Measurements from ENCODE around the gene TNNI3.
"Not testable (repeated sequence)": the region's sequence is repeated elsewhere in the genome, so short reads cannot be mapped to it uniquely, and the experiment has no call there.

The TNNI3 gene

DNA sequence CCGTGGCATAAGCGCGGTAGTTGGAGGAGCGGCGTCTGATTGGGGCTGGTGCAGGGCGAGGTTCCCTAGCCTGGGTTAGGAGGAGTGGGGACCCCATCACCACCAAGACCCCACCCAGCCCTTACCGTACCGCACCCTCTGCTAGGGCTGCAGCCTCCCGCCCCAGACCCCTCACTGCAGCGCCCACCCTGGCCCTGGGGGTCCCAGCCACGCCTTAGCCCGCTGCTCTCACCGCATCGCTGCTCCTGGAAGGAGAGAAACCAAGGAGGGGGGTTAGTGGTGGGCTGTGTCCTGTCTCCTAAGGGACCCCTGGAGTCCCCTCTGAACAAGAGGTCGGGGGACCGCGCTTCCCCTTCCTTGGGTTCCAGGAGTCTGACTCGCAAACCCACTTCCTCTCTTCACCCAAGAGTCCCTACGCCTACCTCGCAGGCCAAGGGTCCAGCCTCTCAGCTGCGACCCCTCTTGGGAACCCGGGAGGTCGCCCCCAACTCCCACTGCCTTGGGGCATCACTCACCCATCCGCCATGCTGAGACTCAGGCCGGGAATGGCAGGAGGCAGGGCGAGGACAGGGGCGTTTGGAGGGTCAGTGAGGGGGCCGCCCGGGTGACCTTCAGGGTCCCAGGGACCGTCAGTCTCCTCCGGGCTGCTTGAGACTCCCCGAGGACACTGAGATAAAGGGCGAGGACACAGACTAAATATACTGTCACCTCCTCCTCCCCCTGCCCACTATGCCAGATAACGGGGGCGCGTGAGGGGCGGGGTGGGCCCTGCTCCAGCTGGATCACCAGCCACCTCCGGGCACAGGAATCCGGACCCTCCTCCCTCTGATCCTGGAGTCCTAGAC is at the start of gene TNNI3:
TSS of gene TNNI3 (minus strand) at position 669 of the 845 bp plus-strand sequence. CDS start at position 526, 143 bp downstream.
- DNase-seq: no peak

DNA sequence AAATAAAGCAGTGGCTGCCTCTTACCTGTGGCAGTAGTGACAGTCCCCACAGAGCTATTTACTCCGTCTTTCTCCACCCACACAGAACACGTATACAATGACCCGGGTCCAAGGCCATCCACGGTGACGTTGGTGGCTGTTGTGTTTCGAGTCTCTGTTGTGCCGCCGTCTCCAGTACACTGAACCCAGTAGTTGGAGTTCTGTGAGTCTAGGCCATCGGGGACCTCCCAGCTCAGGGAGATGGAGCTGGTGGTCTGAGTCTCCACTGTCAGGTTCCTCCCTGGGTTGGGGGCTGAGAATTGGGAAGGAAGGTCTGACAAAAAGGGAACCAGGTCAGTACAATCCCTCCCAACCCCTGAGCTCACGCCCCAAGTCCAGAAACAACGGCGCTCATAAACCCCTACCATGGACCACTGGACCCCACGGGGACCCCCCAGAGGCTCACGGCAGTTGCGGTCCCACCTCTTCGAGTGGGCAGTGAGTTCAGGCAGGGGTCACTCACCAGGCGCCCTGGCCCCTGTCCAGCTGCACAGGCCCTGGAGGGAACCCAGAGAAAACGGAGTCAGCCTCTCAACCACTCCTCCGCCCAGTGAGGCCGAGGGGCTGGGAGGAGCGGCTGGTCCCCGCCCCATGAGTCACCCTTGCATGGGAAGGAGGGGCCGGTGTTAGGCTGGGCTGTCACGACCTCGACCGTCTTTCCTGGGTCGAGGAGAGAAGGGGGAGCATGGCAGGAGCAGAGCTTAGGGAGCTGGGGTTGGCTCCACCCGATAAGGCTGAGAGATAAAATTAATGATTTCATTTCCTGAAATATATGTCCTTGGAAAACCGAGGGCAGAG is 49.4 kb upstream of the TNNI3 start:
- DNase-seq: peak in 27 of 56 donors; percentile 1 to 71 (median 30)

DNA sequence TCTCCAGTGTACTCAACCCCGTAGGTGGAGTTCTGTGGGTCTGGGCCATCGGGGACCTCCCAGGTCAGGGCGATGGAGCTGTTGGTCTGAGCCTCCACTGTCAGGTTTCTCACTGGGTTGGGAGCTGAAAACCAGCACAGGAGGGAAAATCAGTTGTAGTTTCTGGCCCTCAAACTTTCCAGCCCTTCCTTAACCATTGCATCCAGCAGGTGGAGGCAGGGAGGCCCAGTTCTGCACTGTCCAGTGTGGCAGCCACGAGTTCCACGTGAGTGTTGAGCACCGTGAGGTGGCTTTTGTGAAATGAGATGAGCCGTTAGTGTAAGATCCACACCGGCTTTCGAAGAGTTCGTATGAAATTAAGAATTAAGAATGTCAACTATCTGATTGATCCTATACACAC is 44.7 kb upstream of the TNNI3 start:
- DNase-seq: not testable (repeated sequence)

DNA sequence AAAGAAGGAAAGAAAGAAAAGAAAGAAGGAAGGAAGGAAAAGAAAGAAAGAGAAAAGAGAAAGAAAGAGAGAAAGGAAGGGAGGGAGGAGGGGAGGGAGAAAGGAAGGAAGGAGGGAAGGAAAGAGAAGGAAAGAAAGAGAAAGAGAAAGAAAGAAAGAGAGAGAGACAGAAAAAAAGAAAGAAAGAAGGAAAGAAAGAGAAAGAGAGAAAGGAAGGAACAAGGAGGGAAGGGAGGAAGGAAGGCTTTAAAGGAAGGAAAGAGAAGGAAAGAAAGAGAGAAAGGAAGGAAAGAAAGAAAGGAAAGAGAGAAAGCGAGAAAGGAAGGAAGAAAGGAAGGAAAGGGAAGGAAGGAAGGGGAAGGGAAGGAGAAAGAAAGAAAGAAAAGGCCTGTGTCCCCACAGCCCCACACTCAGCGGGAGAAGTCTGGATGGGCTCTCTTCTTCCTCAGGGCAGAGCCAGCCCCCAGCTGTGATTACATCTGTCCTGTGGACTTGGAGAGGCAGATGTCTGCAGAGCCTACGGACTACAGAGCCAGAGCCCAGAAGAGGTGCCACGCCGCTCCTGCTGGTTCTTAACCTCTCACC is 42.2 kb upstream of the TNNI3 start:
- no peak for DNase-seq

DNA sequence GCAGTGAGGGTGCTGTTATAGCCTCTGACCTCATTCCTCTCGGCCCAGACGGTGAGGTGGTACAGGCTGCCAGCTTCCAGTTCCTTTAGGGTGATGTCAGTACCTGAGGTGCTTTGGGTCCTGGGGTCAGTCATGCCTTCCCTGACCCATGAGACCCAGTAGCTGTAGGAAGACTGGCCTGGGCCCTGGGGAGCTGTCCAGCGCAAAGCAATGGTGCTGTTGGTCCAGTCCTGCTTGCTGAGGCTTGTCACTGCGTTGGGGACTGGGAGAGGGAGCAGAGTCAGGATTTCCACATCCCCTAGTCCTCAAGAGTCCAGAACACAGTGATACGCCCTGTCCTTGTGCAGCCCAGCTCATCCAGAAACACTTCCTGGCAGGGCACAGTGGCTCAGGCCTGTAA is 41.1 kb upstream of the TNNI3 start:
- DNase-seq: no peak

DNA sequence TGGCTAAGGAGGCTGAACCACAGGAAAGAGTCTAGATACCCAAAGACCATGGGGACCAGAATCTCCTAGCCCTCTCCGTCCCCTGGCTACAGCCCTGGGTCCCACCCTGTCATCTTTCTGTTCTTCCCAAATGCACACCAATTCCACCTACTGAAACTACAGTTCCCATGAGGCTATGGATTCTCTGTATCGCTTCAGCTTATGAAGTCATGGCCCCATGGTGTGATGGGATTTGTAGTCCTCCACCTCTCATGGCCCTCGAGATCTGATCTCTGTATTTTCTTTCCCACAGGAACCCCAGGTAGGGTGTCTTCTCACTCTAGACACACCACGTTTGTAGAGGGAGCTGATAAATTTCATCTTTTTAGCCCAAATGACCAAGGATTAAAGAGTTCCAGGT is 40.0 kb upstream of the TNNI3 start:
- peak in 1 of 56 donors; percentile 9 for DNase-seq

DNA sequence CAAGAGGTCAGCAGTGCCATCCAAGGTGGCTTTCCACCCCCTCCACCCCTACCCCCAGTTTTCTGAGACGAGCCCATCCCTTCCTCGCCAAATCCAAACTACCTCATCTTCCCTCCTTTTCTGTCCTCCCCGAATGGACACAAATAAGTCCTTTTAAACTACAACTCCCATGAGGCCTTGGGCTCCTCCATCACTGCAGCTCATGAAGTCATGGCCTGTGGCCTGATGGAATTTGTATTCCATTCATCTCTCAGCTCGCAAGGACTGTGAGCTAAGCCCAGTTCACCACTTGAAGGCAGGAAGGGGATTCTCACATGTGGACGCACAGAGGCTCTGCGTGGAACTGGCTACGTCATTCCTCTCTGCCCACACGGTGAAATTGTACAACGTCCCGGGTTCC is 39.3 kb upstream of the TNNI3 start:
- DNase-seq: no peak

DNA sequence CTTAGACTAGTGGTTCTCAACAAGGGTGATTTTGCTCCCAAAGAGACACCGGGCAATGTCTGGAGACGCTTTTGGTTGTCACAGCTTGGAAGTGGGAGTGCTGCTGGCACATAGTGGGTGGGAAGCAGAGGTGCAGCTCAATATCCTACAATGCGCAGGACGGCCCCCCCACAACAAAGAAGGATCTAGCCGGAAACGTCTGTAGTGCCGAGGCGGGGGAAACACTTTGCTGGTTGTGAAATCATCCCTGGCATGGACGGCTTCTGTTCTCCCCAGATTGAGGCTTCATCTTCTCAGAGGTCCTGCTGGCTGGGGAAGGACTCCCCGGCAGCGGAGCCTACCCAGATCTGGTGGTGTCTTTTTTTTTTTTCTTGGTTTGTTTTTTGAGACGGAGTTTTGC is 35.9 kb upstream of the TNNI3 start:
- peak in 28 of 56 donors; percentile 3 to 71 (median 38) for DNase-seq

DNA sequence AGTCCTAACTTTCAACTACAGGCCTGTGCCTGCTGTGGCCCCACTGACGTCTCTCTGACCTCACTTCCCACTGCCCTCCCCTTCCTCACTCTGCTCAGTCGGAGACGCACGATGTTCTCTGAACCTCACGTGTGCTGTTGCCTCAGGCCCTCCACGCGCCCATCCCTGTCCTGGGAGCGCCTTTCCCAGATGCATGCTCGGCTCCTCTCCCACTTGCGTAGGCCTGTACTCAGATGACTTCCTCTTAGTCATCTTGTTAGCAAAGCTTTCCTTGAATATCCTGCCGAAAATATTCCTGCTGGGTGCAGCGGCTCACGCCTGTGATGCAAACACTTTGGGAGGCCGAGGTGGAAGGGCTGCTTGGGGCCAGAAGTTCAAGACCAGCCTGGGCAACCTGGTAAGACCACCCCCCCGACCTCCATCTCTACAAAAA is 31.9 kb upstream of the TNNI3 start:
- DNase-seq: peak in 30 of 56 donors; percentile 11 to 61 (median 25)

DNA sequence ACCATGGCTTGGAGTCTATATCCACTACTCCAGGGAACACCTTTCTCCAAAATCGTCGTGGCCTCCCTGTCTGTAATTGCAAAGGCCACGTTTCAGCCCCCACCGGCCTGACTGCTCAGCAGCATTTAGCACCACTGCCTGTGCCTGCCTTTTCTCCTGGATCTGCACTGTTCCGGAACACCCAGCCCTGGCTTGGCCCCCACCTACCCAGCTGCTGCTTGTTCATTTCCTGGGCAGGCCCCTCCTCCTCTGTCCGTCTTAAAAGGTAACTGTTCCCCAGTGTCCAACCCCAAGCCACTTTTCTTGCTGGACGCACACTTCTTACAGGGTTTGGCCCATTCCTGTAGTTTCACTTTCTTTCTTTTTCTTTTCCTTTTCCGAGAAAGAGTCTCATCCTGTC is 31.1 kb upstream of the TNNI3 start:
- DNase-seq: no peak

DNA sequence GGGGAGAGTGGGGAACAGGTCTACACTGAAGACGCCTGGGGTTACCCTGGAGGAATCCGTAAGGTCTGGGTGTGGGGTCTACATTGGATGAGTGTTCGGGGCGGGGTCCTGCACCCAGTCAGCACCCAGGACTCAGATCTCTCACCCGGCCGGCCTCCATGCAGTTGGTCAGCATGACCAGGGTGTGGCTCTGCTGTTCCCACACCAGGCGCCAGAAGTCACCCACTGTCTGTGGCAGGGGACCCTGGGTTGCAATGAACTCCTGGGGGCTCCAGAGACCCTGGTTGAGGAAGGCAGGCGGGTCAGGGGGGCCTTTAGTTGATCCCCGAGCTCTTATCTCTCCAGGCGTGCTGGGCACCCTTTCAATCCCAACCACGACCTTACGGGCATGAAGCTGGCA is 28.5 kb upstream of the TNNI3 start:
- no peak for DNase-seq

DNA sequence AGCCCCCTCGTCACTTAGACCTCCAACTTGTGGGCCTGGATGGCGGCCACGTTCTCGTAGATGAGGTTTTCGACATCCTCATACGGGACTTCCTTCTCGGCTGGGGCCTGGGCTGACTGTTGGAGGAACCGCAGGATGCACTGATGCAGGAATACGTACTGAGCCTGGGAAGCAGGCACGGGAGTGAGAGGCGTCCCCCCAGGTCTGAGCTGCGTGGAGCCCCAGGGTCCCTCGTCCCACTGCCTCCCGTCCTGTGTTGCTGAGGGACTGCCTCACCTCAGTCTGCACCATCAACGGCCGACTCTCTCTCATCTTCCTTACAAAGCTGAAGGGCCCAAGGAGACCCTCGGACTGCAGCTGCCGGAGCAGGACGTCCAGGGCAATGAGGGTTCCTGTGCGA is 24.2 kb upstream of the TNNI3 start:
- no peak for DNase-seq

DNA sequence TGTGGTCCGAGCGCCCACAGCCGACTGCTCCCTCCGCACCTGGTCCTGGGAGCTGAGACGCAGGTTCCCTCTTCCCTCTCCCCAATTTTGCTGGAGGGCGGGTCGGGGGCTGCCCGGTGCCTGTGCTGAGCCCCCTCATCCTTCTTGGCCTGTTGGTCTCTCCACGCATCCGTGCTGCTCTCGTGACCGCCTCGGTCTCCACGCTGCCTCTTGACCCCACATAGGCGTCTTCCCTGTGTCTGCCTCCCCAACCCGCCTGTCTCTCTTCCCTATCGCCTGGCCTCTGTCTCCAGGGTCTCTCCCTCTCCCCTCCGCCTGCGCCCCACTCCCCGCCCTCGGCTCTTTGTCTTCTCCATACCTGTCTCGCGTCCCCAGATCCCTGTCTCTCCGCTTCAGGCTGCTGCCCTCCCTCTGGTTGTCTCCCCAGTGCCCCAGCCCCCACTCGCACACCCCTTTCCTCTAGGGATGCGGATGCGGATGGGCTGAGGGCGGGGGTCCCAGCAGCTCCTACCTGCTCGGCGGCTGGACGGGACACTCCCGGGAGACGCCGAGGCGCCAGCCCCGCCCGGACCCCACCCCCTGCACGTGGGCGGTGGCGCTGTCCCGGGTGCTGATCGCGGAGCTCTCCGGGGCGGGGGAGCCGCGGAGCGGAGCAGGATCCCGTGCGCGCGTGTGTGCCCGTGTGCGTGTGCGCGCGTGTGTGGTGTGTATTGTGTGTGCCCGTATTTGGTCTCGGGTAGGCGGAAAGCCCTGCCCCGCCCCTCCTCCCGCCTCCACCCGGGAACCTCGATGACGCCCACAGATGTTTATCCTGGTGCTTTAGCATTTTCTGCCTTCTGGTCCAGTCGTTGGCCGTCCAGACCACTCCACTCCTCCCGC is 22.3 kb upstream of the TNNI3 start, which contains the start of gene SYT5:
TSS of gene SYT5 (minus strand) at position 684 of the 879 bp plus-strand sequence. CDS start 1,248 bp downstream, outside the sequence.
- peak in 13 of 56 donors; percentile 9 to 47 (median 28) for DNase-seq

DNA sequence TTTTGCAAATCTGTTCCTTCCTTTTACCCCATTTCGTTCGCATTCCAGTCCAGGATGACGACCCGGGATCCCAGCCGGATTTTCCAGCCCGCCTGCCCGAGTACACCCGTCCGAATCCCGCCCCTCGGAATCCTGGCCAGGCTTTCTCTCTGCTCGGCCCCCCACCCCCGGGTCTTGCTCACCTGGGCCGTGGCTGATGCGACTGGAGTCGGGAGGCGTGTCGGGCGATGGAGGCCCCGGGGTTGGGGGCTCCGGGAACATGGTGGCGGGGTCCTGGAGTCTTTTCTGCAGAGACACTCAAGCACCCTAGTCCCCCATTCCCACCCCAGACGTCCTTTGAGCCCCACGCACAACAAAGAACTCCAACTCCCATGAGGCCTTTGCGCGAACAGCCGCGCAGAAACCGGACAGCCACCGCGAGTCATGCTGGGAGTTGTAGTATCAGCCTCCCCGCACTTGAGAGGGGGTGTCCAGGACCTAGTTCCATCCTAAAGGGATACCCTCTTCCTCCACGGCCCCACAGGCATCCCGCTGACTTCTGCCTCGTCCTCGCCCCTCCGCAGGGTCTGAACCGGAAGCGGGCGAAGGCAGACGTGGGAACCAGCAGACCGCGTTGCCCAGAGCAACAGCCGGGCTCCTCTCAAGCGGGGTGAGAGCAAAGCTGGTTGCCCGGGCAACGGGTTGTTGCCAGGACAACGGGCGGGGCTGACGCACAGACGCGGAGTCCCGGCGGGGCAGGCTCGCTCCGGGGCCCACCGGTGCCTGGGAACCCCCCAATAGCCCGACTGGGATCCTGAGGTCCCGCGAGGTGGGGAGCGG is 21.5 kb upstream of the TNNI3 start:
- peak in 55 of 56 donors; percentile 9 to 90 (median 78) for DNase-seq

DNA sequence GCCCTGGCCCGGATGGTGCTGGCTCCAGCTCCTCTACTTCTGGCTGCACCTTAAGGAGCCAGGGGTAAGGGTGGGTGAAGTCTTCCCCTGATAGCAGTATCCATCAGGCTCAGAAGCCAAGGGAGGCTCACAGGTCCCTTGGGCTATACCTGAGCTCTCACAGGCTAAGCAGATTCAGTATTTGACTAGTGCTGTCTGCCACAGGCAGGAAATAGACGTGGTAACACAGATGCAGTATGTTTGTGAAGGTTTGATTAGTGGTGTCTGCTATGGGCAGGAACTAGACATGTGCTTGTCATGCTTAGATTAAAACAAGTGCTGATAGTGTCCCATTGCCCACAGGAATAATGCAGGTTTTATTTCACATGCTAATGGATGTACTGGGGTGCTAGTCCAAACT is 18.5 kb upstream of the TNNI3 start:
- no peak for DNase-seq

DNA sequence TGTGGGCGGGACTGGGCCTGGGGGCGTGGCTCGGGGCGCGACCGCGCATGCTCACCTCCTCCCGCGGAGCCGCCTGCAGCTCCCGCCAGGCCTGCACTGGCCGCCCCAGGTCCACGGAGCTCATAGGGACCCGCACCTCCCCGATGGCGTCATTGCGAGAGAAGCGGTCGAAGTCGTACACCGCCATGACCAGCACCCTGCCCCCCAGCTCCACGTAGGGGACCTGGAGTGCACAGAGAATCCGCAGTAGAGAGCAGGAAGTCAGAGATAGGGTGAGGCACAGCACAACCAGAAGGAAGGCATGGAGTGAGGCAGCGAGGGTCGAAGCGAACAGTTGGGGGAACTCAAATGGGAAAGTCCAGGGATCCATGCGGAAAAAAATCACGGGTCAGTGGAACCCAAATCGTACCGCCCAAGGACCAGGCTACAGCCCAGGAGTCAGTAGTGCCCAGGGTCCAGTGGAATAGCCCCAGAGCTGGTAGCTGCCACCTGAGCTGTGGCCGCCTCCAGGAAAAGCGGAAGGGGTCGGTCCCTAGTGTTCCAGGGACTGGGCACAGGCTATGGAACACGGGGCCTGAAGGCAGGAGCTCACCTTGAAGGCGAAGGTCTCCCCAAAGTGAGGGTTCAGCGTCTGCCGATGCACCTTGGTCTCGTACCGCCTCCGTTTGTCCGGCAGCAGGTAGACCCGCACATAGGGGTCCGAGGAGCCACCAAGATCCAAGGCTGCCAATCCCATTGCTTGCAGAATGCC is 17.8 kb upstream of the TNNI3 start:
- DNase-seq: peak in 6 of 56 donors; percentile 4 to 25 (median 12)

DNA sequence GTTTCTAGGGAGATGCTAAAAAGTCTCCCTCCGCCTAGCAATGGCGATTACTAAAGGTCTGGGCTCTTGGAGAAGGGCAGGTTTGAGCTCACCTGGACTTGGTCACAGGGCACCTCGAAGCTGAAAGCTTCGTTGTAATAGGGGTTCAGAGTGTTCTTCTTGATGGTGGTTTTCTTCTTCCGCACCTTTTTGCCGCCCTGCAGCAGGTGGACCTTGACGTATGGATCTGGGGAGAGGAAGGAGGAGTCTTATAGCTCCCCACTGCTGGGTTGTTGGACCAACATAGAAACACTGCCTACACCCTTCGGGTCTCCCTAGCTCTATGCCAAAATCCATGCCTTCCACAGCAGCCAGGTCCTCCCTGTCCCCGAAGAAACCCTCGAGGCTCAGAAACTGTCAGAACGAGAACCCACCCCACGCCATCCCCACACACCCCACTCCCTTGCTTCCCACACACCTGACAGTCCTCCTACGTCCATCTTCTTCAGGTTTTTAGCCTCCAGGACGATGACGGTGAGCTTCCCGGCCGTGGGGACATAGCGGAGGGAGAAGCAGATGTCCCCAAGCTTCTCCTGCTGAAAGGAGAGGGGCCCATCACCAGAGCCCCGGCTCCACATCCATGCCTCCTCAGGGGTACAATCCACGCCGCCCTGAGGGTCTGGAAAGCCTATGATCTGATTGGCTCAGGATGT is 17.0 kb upstream of the TNNI3 start:
- DNase-seq: peak in 5 of 56 donors; percentile 2 to 27 (median 15)

DNA sequence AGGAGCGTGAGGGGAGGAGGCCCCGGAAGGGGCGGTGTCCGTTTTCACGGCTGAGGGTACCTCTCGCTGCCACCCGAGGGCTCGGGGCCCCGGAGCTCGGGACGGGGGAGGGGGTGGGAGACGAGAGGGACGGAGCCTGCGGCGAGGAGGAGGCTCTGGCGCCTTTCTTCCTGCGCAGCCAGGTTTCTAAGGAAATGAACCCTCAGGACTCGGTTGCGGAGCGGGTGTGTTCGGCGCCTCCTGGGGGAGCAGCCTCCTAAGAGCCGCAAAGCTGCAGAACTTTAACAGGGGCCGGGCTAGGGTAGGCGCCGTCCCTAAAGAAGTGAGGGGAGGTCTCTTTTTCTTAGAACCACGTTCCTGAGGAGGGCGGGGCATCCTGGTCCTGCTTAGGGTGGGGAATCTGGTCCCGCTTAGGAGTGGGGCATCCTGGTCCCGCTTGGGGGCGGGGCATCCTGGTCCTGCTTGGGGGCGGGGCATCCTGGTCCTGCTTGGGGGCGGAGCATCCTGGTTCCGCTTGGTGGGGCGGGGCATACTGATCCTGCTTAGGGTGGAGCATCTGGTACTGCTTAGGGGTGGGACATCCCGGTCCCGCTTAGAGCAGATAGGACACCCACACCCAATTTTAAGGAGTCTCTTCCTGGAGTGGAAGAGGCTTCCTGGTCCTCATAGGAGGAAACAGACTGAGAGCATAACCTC is 16.3 kb upstream of the TNNI3 start:
- DNase-seq: peak in 17 of 56 donors; percentile 4 to 61 (median 17)
